ENCODE data around the gene METTL21A. TPM values are rescaled to one million over a fixed set of nuclear protein-coding genes. Genes with fewer than 3 reads are reported as not detected.

METTL21A gene
- total and polyA plus RNA-seq, 2 of the 13 experiments (the other 11 are each of a cell fraction or from before 2014, with no cell fraction given): 42.4 to 61.2 TPM

DNA sequence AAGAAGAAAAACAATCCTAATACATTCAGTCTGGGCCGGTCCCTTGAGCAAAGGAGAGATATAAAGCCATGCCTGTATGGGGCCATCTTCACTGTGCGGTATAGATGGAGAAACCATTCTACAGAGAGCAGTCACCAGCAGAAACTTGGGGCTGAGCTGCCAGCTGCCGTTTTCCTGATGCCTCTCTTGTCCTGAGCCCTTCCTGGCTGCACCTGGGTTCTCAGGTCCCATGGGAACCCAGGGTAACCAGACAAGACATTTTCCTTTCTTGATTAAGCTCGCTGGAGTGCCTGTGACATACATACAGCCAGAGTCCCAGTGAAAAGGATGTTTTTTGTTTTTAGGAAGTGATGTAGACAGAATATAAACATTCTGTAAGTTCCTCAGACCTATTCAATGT lies 5.3 kb upstream of the METTL21A start:
- in situ Hi-C loops (cut with HindIII; ENCODE audit: extremely low pct_ligation_motif_present, low pct_unique_long_range_greater_than_20kb) (no loop called here), intact Hi-C loops (cut with micrococcal nuclease; ENCODE audit: unreplicated experiment) (no loop called here)
- POLR2A ChIA-PET: interaction anchor here (0.5 kb wide), 1 partner anchor 64 kb away, joined by 4 read pairs; no protein-coding TSS in a partner anchor
- FAIRE-seq: no peak
- Histone ChIP-seq H3K9ac (ENCODE audit: insufficient read depth, low read depth, low read length) (no peak overlapping the region), H3K9me3 (ENCODE audit: low read length) (no peaks in the 10 kb centered on the region), H3K4me3 (replicated peaks in 1 of 3; ENCODE audit: insufficient read depth in 1 of 3, low read depth in 2 of 3, low read length in 3 of 3) (no peak overlapping the region), H3K4me1 (ENCODE audit: insufficient read depth, low read length) (peaks cover 47% of the 10 kb centered on the region), H3K27ac (ENCODE audit: extremely low read length, insufficient read depth, low read length) (no peak overlapping the region), H4K20me1 (ENCODE audit: insufficient read depth, low read length) (no peaks in the 10 kb centered on the region), H3K36me3 (replicated peaks in 1 of 2; ENCODE audit: control insufficient read depth in 1 of 2, insufficient read depth in 2 of 2, low read length in 2 of 2) (no peaks in the 10 kb centered on the region), H3K79me2 (ENCODE audit: insufficient read depth, low read length) (no peaks in the 10 kb centered on the region), H3K4me2 (ENCODE audit: low read depth, low read length) (no peak overlapping the region), H3K27me3 (ENCODE audit: control insufficient read depth in 1 of 2, insufficient read depth in 2 of 2, low read length in 2 of 2) (no peaks in the 10 kb centered on the region; a peak in 3 of 5 replicates), H2AFZ (ENCODE audit: low read length) (no peak overlapping the region)
- no peak for ATAC-seq
- CTCF ChIA-PET (ENCODE audit: low intra/inter-chr PET ratio, low total read pairs): no interaction called here
- no TSS peak for BruUV-seq (replicated peaks)
- DNase-seq (ENCODE audit: low spot score): no peak
- WGBS (ENCODE audit: low lambda C conversion rate): 63% methylated on average over 4 of the region's 4 CpGs
- TF ChIP-seq ZNF318 (CRISPR knock-in tag; IDR thresholded peaks at IDR 0.05): no peak
- no peak for TF ChIP-seq ZBED4 (CRISPR knock-in tag; IDR thresholded peaks at IDR 0.05; ENCODE audit: borderline replicate concordance)
- no peak for TF ChIP-seq EP300 (IDR thresholded peaks at IDR 0.05; ENCODE audit: low read depth in 2 of 2, low read length in 2 of 2)
- no peak for TF ChIP-seq EP300 (CRISPR knock-in tag; IDR thresholded peaks at IDR 0.05; ENCODE audit: borderline replicate concordance)
- TF ChIP-seq, protein P1, sequence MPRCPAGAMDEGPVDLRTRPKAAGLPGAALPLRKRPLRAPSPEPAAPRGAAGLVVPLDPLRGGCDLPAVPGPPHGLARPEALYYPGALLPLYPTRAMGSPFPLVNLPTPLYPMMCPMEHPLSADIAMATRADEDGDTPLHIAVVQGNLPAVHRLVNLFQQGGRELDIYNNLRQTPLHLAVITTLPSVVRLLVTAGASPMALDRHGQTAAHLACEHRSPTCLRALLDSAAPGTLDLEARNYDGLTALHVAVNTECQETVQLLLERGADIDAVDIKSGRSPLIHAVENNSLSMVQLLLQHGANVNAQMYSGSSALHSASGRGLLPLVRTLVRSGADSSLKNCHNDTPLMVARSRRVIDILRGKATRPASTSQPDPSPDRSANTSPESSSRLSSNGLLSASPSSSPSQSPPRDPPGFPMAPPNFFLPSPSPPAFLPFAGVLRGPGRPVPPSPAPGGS (CRISPR knock-in tag; IDR thresholded peaks at IDR 0.05): no peak
- TF ChIP-seq ZC3H4 (CRISPR knock-in tag; IDR thresholded peaks at IDR 0.05; ENCODE audit: borderline replicate concordance): no peak
- no peak for TF ChIP-seq U2AF2 (IDR thresholded peaks at IDR 0.05; ENCODE audit: low read depth, low read length)
- TF ChIP-seq HES4 (CRISPR knock-in tag; IDR thresholded peaks at IDR 0.05; ENCODE audit: borderline replicate concordance): no peak
- TF ChIP-seq PCBP2 (optimal IDR thresholded peaks at IDR 0.05; ENCODE audit: low read depth, low read length, poor library complexity, severe bottlenecking): no peak
- no peak for TF ChIP-seq ZNF850 (CRISPR knock-in tag; conservative IDR thresholded peaks at IDR 0.05)
- TF ChIP-seq NR2C2 (CRISPR knock-in tag; IDR thresholded peaks at IDR 0.05; ENCODE audit: borderline replicate concordance): no peak

All from HepG2 (cell line).